ENCODE measurements around the gene MAP1LC3B. TPM values are rescaled to one million over a fixed set of nuclear protein-coding genes. Genes with fewer than 3 reads are reported as not detected.

The MAP1LC3B gene
- total RNA-seq = 48.5 and 50.1 TPM in 2 replicates

GRCh38 chr16:87391950-87392820, at the start of gene MAP1LC3B:
Gene MAP1LC3B (plus strand): TSS chr16:87392336. CDS start chr16:87392428, 92 bp downstream.

GRCh38 chr16:87383505-87384161, 8.5 kb upstream of the MAP1LC3B start, which contains the start of gene FBXO31:
Gene FBXO31 (minus strand): TSS chr16:87383776. CDS start chr16:87383744, 32 bp downstream.

Other genes starting within 250 kb of the MAP1LC3B start
- gene C16orf95, start 74.9 kb upstream of the MAP1LC3B start, total RNA-seq = 1.1 and 2.0 TPM in 2 replicates
- gene FBXO31, start 8.6 kb upstream of the MAP1LC3B start, total RNA-seq = 27.5 and 39.8 TPM in 2 replicates
- gene ZCCHC14, start 100.7 kb downstream of the MAP1LC3B start, total RNA-seq = 7.0 and 9.3 TPM in 2 replicates
- not detected in 2 replicates for gene JPH3, start 210.2 kb downstream of the MAP1LC3B start, total RNA-seq

Data from pericardium fibroblast (primary cell).